ENCODE results near the gene RTL10.

RTL10 gene

GRCh38 chr22:19808873-19809478 lies 45.7 kb downstream of the RTL10 start:
- DNase-seq (ENCODE audit: low spot score): no peak

- no peak for DNase-seq (ENCODE audit: low spot score)
These were observed 46.5 kb downstream of the RTL10 start for GRCh38 chr22:19807914-19808872.

GRCh38 chr22:19807161-19807913 lies 47.3 kb downstream of the RTL10 start:
- DNase-seq (ENCODE audit: low spot score): no peak

DNA sequence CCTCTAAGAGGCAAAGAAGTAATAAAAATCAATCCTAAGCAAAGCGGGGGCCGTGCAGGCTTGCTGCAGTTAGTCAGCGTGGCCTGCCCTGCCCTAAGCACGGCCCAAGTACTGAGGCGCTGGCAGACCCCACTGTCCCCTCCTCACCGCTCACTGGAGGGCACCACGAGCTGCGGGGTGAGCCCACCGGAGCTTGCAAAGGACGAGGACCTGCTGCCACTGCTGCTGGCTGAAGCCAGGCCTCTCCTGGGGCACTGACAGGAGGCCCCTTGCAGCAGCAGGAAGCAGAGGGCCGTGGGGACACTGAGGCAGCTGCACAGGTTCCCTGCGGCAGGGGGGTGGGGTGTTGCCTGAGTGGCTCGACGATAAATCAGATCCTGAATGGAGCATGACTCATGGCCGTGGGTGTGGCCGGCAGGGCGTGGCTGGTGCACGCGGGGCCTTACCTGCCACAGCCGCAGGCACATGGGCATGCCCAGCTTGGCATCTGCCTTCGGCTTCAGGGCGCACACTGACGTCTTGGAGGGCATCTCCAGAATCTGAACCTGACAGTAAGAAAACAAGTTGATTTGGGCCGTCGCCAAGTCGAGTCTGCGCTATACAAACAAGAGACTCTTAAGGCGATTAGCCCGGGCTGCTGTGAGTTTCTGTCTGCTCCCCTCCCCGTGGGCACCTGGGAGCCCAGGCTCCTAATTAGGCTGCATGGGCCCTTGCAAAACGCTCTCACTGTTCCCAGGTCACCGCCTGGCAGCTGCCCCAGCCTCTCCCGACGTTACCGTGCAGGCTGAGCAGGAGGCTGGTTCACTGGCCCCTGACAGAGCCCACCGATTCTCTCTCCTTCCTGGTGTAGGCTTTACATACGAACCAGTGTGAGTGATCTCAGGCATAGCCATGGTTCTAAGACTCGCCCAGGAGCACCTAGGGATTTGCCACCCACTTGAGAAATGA lies 48.2 kb downstream of the RTL10 start:
- peak; percentile 83 for DNase-seq (ENCODE audit: low spot score)

GRCh38 chr22:19805821-19806212 lies 48.9 kb downstream of the RTL10 start:
- DNase-seq (ENCODE audit: low spot score): peak; percentile 28

All from COLO829 (cell line).